Neuron (in vitro differentiated cells): Measurements from ENCODE around the gene REEP6.
"Not testable (repeated sequence)": the region's sequence is repeated elsewhere in the genome, so short reads cannot be mapped to it uniquely, and the experiment has no call there.

ENCODE experiments used
- H2AFZ ChIP-seq: one replicate; pipeline ENCODE4 v1.6.1; 2013; ENCODE audit warnings: low read depth, mild to moderate bottlenecking, inconsistent platforms, low read length, moderate library complexity
- H3K27me3 ChIP-seq: one replicate; pipeline ENCODE4 v1.6.1; 2013; ENCODE audit warnings: low read length; ENCODE audit not compliant: insufficient read depth
- H3K36me3 ChIP-seq: one replicate; pipeline ENCODE4 v1.6.1; 2013; ENCODE audit warnings: low read length; ENCODE audit not compliant: insufficient read depth
- H3K4me1 ChIP-seq: one replicate; pipeline ENCODE4 v1.6.1; 2013; ENCODE audit warnings: low read length; ENCODE audit not compliant: insufficient read depth
- H3K4me3 ChIP-seq: 2 replicates; pipeline ENCODE4 v1.5.1; 2013; ENCODE audit warnings: mild to moderate bottlenecking, low read length, moderate library complexity
- H3K9me3 ChIP-seq: one replicate; pipeline ENCODE4 v1.6.1; 2013; ENCODE audit warnings: low read length

The REEP6 gene

GRCh38 chr19:1495799-1496713, 5.1 kb downstream of the REEP6 start:
- Histone ChIP-seq H3K36me3 (no peaks in the 10 kb centered on the region), H2AFZ (no peak overlapping the region), H3K9me3 (no peaks in the 10 kb centered on the region), H3K4me3 (no peak overlapping the region), H3K27me3 (no peaks in the 10 kb centered on the region), H3K4me1 (peaks cover 17% of the 10 kb centered on the region)

- H3K4me3 ChIP-seq: no peak overlapping the region
- H3K4me1 ChIP-seq: peaks cover 17% of the 10 kb centered on the region
- no peak overlapping the region for H2AFZ ChIP-seq
- no peaks in the 10 kb centered on the region for H3K27me3 ChIP-seq
- no peaks in the 10 kb centered on the region for H3K36me3 ChIP-seq
- no peaks in the 10 kb centered on the region for H3K9me3 ChIP-seq
These were observed 6.0 kb downstream of the REEP6 start for GRCh38 chr19:1496714-1497577.

GRCh38 chr19:1497578-1498235, 6.7 kb downstream of the REEP6 start:
- Histone ChIP-seq H3K27me3 (no peaks in the 10 kb centered on the region), H3K4me1 (peaks cover 13% of the 10 kb centered on the region), H3K9me3 (no peaks in the 10 kb centered on the region), H2AFZ (no peak overlapping the region), H3K36me3 (no peaks in the 10 kb centered on the region), H3K4me3 (no peak overlapping the region)

- not testable (repeated sequence) for H3K4me1 ChIP-seq, H3K36me3 ChIP-seq, H3K4me3 ChIP-seq, H3K9me3 ChIP-seq, H3K27me3 ChIP-seq, H2AFZ ChIP-seq
These were observed 8.2 kb downstream of the REEP6 start for GRCh38 chr19:1499231-1499630.

GRCh38 chr19:1501200-1501595, 10.2 kb downstream of the REEP6 start:
- H3K36me3 ChIP-seq: no peaks in the 10 kb centered on the region
- H2AFZ ChIP-seq: no peak overlapping the region
- H3K27me3 ChIP-seq: peaks cover 4% of the 10 kb centered on the region
- peaks cover 4% of the 10 kb centered on the region for H3K4me1 ChIP-seq
- no peak overlapping the region for H3K4me3 ChIP-seq
- peaks cover 2% of the 10 kb centered on the region for H3K9me3 ChIP-seq

GRCh38 chr19:1502433-1503088, 11.6 kb downstream of the REEP6 start:
- peaks cover 4% of the 10 kb centered on the region for H3K4me1 ChIP-seq
- H3K4me3 ChIP-seq: no peak overlapping the region
- no peak overlapping the region for H2AFZ ChIP-seq
- H3K9me3 ChIP-seq: peaks cover 3% of the 10 kb centered on the region
- H3K36me3 ChIP-seq: no peaks in the 10 kb centered on the region
- H3K27me3 ChIP-seq: peaks cover 4% of the 10 kb centered on the region

- Histone ChIP-seq H3K36me3 (no peaks in the 10 kb centered on the region), H3K9me3 (peaks cover 3% of the 10 kb centered on the region), H3K4me1 (peaks cover 2% of the 10 kb centered on the region), H3K4me3 (no peak overlapping the region), H3K27me3 (peaks cover 4% of the 10 kb centered on the region), H2AFZ (no peak overlapping the region)
These were observed 12.3 kb downstream of the REEP6 start for GRCh38 chr19:1503089-1503924.

- H3K4me3 ChIP-seq: no peak overlapping the region
- peaks cover 3% of the 10 kb centered on the region for H3K9me3 ChIP-seq
- no peaks in the 10 kb centered on the region for H3K36me3 ChIP-seq
- no peaks in the 10 kb centered on the region for H3K4me1 ChIP-seq
- no peak overlapping the region for H2AFZ ChIP-seq
- peaks cover 4% of the 10 kb centered on the region for H3K27me3 ChIP-seq
These were observed 13.2 kb downstream of the REEP6 start for GRCh38 chr19:1503925-1504773.

- Histone ChIP-seq H3K4me3 (no peak overlapping the region), H3K36me3 (no peaks in the 10 kb centered on the region), H2AFZ (no peak overlapping the region), H3K4me1 (no peaks in the 10 kb centered on the region), H3K27me3 (peaks cover 5% of the 10 kb centered on the region), H3K9me3 (peaks cover 3% of the 10 kb centered on the region)
These were observed 14.0 kb downstream of the REEP6 start for GRCh38 chr19:1505012-1505411.

GRCh38 chr19:1505991-1506881, 15.3 kb downstream of the REEP6 start:
- H2AFZ ChIP-seq: no peak overlapping the region
- no peaks in the 10 kb centered on the region for H3K4me1 ChIP-seq
- H3K4me3 ChIP-seq: no peak overlapping the region
- peaks cover 3% of the 10 kb centered on the region for H3K9me3 ChIP-seq
- peaks cover 13% of the 10 kb centered on the region for H3K27me3 ChIP-seq
- H3K36me3 ChIP-seq: no peaks in the 10 kb centered on the region
